ENCODE measurements around the gene AMZ1. TPM values are rescaled to one million over a fixed set of nuclear protein-coding genes. Genes with fewer than 3 reads are reported as not detected.

The AMZ1 gene
- 1.0 TPM for polyA plus RNA-seq (2012; ENCODE audit: low read depth, missing spikeins)

GRCh38 chr7:2687881-2688318 lies at the start of gene AMZ1:
Gene AMZ1, plus strand, starts transcription at chr7:2688202. Its CDS starts 12,250 bp downstream, at chr7:2700452.
- DNase-seq (ENCODE audit: insufficient read length, low spot score) = no peak
- TF ChIP-seq POU2F2 (IDR thresholded peaks at IDR 0.05; ENCODE audit: low read depth, low read length) (no peak), SPI1 (IDR thresholded peaks at IDR 0.05; ENCODE audit: low read depth, low read length) (no peak), POLR2A (IDR thresholded peaks at IDR 0.05; ENCODE audit: low read depth, low read length) (no peak), PAX5 (IDR thresholded peaks at IDR 0.05; ENCODE audit: insufficient read depth, low read length, severe bottlenecking) (no peak), TAF1 (IDR thresholded peaks at IDR 0.05; ENCODE audit: low read depth, low read length) (no peak), POLR2AphosphoS5 (IDR thresholded peaks at IDR 0.05; ENCODE audit: low read depth, low read length) (no peak)
- FAIRE-seq = peak; percentile 66

- TF ChIP-seq PAX5 (IDR thresholded peaks at IDR 0.05; ENCODE audit: insufficient read depth, low read length, severe bottlenecking) (no peak), POLR2A (IDR thresholded peaks at IDR 0.05; ENCODE audit: low read depth, low read length) (no peak), POU2F2 (IDR thresholded peaks at IDR 0.05; ENCODE audit: low read depth, low read length) (no peak), SPI1 (IDR thresholded peaks at IDR 0.05; ENCODE audit: low read depth, low read length) (no peak), POLR2AphosphoS5 (IDR thresholded peaks at IDR 0.05; ENCODE audit: low read depth, low read length) (no peak), TAF1 (IDR thresholded peaks at IDR 0.05; ENCODE audit: low read depth, low read length) (no peak)
- no peak for DNase-seq (ENCODE audit: insufficient read length, low spot score)
- no peak for FAIRE-seq
Measured at GRCh38 chr7:2638224-2638991, 49.6 kb upstream of the AMZ1 start.

GRCh38 chr7:2639181-2639681 lies 48.8 kb upstream of the AMZ1 start:
- FAIRE-seq (no peak), DNase-seq (ENCODE audit: insufficient read length, low spot score) (no peak)
- TF ChIP-seq SPI1 (IDR thresholded peaks at IDR 0.05; ENCODE audit: low read depth, low read length) (no peak), POLR2AphosphoS5 (IDR thresholded peaks at IDR 0.05; ENCODE audit: low read depth, low read length) (no peak), POU2F2 (IDR thresholded peaks at IDR 0.05; ENCODE audit: low read depth, low read length) (no peak), TAF1 (IDR thresholded peaks at IDR 0.05; ENCODE audit: low read depth, low read length) (no peak), POLR2A (IDR thresholded peaks at IDR 0.05; ENCODE audit: low read depth, low read length) (no peak), PAX5 (IDR thresholded peaks at IDR 0.05; ENCODE audit: insufficient read depth, low read length, severe bottlenecking) (no peak)

- DNase-seq (ENCODE audit: insufficient read length, low spot score) (no peak), FAIRE-seq (no peak)
- TF ChIP-seq POLR2AphosphoS5 (IDR thresholded peaks at IDR 0.05; ENCODE audit: low read depth, low read length) (no peak), TAF1 (IDR thresholded peaks at IDR 0.05; ENCODE audit: low read depth, low read length) (no peak), PAX5 (IDR thresholded peaks at IDR 0.05; ENCODE audit: insufficient read depth, low read length, severe bottlenecking) (no peak), SPI1 (IDR thresholded peaks at IDR 0.05; ENCODE audit: low read depth, low read length) (no peak), POLR2A (IDR thresholded peaks at IDR 0.05; ENCODE audit: low read depth, low read length) (no peak), POU2F2 (IDR thresholded peaks at IDR 0.05; ENCODE audit: low read depth, low read length) (no peak)
Measured at GRCh38 chr7:2639695-2640481, 48.1 kb upstream of the AMZ1 start.

- DNase-seq (ENCODE audit: insufficient read length, low spot score) (no peak), FAIRE-seq (peak; percentile 26)
- no peak for TF ChIP-seq TAF1 (IDR thresholded peaks at IDR 0.05; ENCODE audit: low read depth, low read length)
- no peak for TF ChIP-seq POLR2A (IDR thresholded peaks at IDR 0.05; ENCODE audit: low read depth, low read length)
- TF ChIP-seq POU2F2 (IDR thresholded peaks at IDR 0.05; ENCODE audit: low read depth, low read length) = no peak
- no peak for TF ChIP-seq SPI1 (IDR thresholded peaks at IDR 0.05; ENCODE audit: low read depth, low read length)
- TF ChIP-seq PAX5 (IDR thresholded peaks at IDR 0.05; ENCODE audit: insufficient read depth, low read length, severe bottlenecking) = no peak
- TF ChIP-seq POLR2AphosphoS5 (IDR thresholded peaks at IDR 0.05; ENCODE audit: low read depth, low read length) = no peak
Measured at GRCh38 chr7:2640482-2640830, 47.5 kb upstream of the AMZ1 start.

- TF ChIP-seq POLR2A (IDR thresholded peaks at IDR 0.05; ENCODE audit: low read depth, low read length) (no peak), POLR2AphosphoS5 (IDR thresholded peaks at IDR 0.05; ENCODE audit: low read depth, low read length) (no peak), TAF1 (IDR thresholded peaks at IDR 0.05; ENCODE audit: low read depth, low read length) (no peak), PAX5 (IDR thresholded peaks at IDR 0.05; ENCODE audit: insufficient read depth, low read length, severe bottlenecking) (no peak), POU2F2 (IDR thresholded peaks at IDR 0.05; ENCODE audit: low read depth, low read length) (no peak), SPI1 (IDR thresholded peaks at IDR 0.05; ENCODE audit: low read depth, low read length) (no peak)
- no peak for FAIRE-seq
- no peak for DNase-seq (ENCODE audit: insufficient read length, low spot score)
Measured at GRCh38 chr7:2640846-2641316, 47.1 kb upstream of the AMZ1 start.

- DNase-seq (ENCODE audit: insufficient read length, low spot score) (peak; percentile 68), FAIRE-seq (peak; percentile 92)
- TF ChIP-seq SPI1 (IDR thresholded peaks at IDR 0.05; ENCODE audit: low read depth, low read length) = peak; percentile 13; the same call in 1 of the 2 replicates
- no peak for TF ChIP-seq POU2F2 (IDR thresholded peaks at IDR 0.05; ENCODE audit: low read depth, low read length)
- TF ChIP-seq PAX5 (IDR thresholded peaks at IDR 0.05; ENCODE audit: insufficient read depth, low read length, severe bottlenecking) = peak; percentile 85
- TF ChIP-seq POLR2AphosphoS5 (IDR thresholded peaks at IDR 0.05; ENCODE audit: low read depth, low read length) = no peak
- no peak for TF ChIP-seq POLR2A (IDR thresholded peaks at IDR 0.05; ENCODE audit: low read depth, low read length)
Measured at GRCh38 chr7:2641406-2642393, 46.3 kb upstream of the AMZ1 start.

All from GM12891 (cell line).